ENCODE results near the gene DOCK4. TPM values are rescaled to one million over a fixed set of nuclear protein-coding genes. Genes with fewer than 3 reads are reported as not detected.

Gene DOCK4
- polyA plus RNA-seq, 2 of the 4 experiments (the other 2 are of a cell fraction) = 13.7 to 15.7 TPM

DNA sequence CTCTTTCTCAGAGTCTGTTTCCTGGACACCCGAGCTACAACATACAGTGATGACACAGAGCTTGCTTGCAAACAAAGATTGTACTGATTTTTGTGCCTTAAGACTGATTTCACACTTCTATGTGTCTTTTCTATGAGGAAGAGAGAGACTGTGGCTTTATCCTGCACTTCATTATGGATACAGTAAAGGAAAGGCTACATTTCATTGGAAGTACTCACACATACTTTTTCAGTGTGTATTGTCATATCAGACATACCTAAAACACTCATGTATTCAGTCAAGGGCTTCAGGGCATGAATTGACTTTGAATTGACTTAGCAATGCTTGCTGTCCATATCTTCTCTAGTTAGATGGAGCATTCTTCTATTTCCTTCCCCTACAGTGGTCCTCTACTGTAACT is 508.4 kb downstream of the DOCK4 start:
- no peak overlapping the region for H3K4me3 ChIP-seq
- ChIA-PET POLR2A (no interaction called here), CTCF (interaction anchor here (0.5 kb wide), 1 partner anchor 14 kb away, joined by 3 read pairs; no protein-coding TSS in a partner anchor)
- ATAC-seq (no peak), FAIRE-seq (no peak), DNase-seq (ENCODE audit: low read depth in 1 of 2, low spot score in 1 of 2) (no peak)
- H3K4me2 ChIP-seq = no peak overlapping the region
- TF ChIP-seq SREBF2 (IDR thresholded peaks at IDR 0.05) (no peak), RCOR1 (IDR thresholded peaks at IDR 0.05; ENCODE audit: low read depth, low read length) (no peak), TP53 (CRISPR knock-in tag; IDR thresholded peaks at IDR 0.05) (no peak), CEBPB (IDR thresholded peaks at IDR 0.05) (no peak), CBX8 (IDR thresholded peaks at IDR 0.05) (no peak), GATA3 (IDR thresholded peaks at IDR 0.05; ENCODE audit: borderline replicate concordance) (no peak), NR3C1 (IDR thresholded peaks at IDR 0.05) (no peak), RFX5 (IDR thresholded peaks at IDR 0.05) (no peak), ZNF302 (CRISPR knock-in tag; IDR thresholded peaks at IDR 0.05) (no peak), CHD2 (IDR thresholded peaks at IDR 0.05; ENCODE audit: low read length, partially characterized antibody) (no peak), HOXA7 (CRISPR knock-in tag; IDR thresholded peaks at IDR 0.05) (no peak)
- TF ChIP-seq, protein P1, sequence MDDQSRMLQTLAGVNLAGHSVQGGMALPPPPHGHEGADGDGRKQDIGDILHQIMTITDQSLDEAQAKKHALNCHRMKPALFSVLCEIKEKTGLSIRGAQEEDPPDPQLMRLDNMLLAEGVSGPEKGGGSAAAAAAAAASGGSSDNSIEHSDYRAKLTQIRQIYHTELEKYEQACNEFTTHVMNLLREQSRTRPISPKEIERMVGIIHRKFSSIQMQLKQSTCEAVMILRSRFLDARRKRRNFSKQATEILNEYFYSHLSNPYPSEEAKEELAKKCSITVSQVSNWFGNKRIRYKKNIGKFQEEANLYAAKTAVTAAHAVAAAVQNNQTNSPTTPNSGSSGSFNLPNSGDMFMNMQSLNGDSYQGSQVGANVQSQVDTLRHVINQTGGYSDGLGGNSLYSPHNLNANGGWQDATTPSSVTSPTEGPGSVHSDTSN (IDR thresholded peaks at IDR 0.05) = no peak
- TF ChIP-seq, protein P2, sequence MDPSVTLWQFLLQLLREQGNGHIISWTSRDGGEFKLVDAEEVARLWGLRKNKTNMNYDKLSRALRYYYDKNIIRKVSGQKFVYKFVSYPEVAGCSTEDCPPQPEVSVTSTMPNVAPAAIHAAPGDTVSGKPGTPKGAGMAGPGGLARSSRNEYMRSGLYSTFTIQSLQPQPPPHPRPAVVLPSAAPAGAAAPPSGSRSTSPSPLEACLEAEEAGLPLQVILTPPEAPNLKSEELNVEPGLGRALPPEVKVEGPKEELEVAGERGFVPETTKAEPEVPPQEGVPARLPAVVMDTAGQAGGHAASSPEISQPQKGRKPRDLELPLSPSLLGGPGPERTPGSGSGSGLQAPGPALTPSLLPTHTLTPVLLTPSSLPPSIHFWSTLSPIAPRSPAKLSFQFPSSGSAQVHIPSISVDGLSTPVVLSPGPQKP (IDR thresholded peaks at IDR 0.05; ENCODE audit: low read depth, low read length) = no peak
- TF ChIP-seq, protein P3, sequence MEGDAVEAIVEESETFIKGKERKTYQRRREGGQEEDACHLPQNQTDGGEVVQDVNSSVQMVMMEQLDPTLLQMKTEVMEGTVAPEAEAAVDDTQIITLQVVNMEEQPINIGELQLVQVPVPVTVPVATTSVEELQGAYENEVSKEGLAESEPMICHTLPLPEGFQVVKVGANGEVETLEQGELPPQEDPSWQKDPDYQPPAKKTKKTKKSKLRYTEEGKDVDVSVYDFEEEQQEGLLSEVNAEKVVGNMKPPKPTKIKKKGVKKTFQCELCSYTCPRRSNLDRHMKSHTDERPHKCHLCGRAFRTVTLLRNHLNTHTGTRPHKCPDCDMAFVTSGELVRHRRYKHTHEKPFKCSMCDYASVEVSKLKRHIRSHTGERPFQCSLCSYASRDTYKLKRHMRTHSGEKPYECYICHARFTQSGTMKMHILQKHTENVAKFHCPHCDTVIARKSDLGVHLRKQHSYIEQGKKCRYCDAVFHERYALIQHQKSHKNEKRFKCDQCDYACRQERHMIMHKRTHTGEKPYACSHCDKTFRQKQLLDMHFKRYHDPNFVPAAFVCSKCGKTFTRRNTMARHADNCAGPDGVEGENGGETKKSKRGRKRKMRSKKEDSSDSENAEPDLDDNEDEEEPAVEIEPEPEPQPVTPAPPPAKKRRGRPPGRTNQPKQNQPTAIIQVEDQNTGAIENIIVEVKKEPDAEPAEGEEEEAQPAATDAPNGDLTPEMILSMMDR (IDR thresholded peaks at IDR 0.05) = no peak
- no peaks in the 10 kb centered on the region for H3K4me1 ChIP-seq
- 37% methylated on average over 1 of the region's 1 CpG for WGBS (ENCODE audit: missing lambda C conversion rate)
- no peak overlapping the region for H3K27ac ChIP-seq
- no peaks in the 10 kb centered on the region for H3K9me3 ChIP-seq

GRCh38 chr7:111694376-111694775 is 511.8 kb downstream of the DOCK4 start:
- 59% methylated on average over 2 of the region's 2 CpGs for WGBS (ENCODE audit: missing lambda C conversion rate)
- CTCF ChIA-PET = interaction anchor here (0.6 to 1.2 kb wide), 3 partner anchors 12 to 167 kb away, joined by 3 to 4 read pairs (median 3); no protein-coding TSS in a partner anchor
- FAIRE-seq (no peak), ATAC-seq (no peak), DNase-seq (ENCODE audit: low read depth in 1 of 2, low spot score in 1 of 2) (no peak)
- TF ChIP-seq FOSL2 (IDR thresholded peaks at IDR 0.05) = no peak
- TF ChIP-seq FOSL2 (CRISPR knock-in tag; IDR thresholded peaks at IDR 0.05) = no peak
- no peak for TF ChIP-seq FOXS1 (CRISPR knock-in tag; IDR thresholded peaks at IDR 0.05)
- no peak for TF ChIP-seq ESRRA (IDR thresholded peaks at IDR 0.05; ENCODE audit: borderline replicate concordance, low read length)
- no peak for TF ChIP-seq EP300 (IDR thresholded peaks at IDR 0.05)
- no peak for TF ChIP-seq CBX2 (IDR thresholded peaks at IDR 0.05; ENCODE audit: borderline replicate concordance, low read depth)
- no peak for TF ChIP-seq EHMT2 (IDR thresholded peaks at IDR 0.05; ENCODE audit: low read depth)
- TF ChIP-seq ZNF302 (CRISPR knock-in tag; IDR thresholded peaks at IDR 0.05) = no peak
- no peak for TF ChIP-seq FOSB (CRISPR knock-in tag; IDR thresholded peaks at IDR 0.05)
- TF ChIP-seq KDM5A (IDR thresholded peaks at IDR 0.05) = no peak
- TF ChIP-seq NR3C1 (IDR thresholded peaks at IDR 0.05) = no peak
- no peak for TF ChIP-seq MAFK (IDR thresholded peaks at IDR 0.05; ENCODE audit: partially characterized antibody)
- TF ChIP-seq HOXA7 (CRISPR knock-in tag; IDR thresholded peaks at IDR 0.05) = no peak
- no peak for TF ChIP-seq ZFP36 (IDR thresholded peaks at IDR 0.05; ENCODE audit: borderline replicate concordance, partially characterized antibody)
- TF ChIP-seq, protein P4, sequence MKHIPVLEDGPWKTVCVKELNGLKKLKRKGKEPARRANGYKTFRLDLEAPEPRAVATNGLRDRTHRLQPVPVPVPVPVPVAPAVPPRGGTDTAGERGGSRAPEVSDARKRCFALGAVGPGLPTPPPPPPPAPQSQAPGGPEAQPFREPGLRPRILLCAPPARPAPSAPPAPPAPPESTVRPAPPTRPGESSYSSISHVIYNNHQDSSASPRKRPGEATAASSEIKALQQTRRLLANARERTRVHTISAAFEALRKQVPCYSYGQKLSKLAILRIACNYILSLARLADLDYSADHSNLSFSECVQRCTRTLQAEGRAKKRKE (CRISPR knock-in tag; IDR thresholded peaks at IDR 0.05; ENCODE audit: low read depth) = no peak
- no peak for TF ChIP-seq EHF (CRISPR knock-in tag; IDR thresholded peaks at IDR 0.05)
- POLR2A ChIA-PET = no interaction called here
- Histone ChIP-seq H3K4me2 (no peak overlapping the region), H3K4me3 (no peak overlapping the region), H3K4me1 (no peaks in the 10 kb centered on the region), H3K9me3 (no peaks in the 10 kb centered on the region), H3K27ac (no peak overlapping the region)
